Stimulated activated CD4-positive, alpha-beta T cell treated with anti-CD3 and anti-CD28 coated beads, Interleukin-2, amount 100 ng/mL, for 24 hours (primary cell): Measurements from ENCODE around the gene PHF20.
"Not testable (repeated sequence)": the region's sequence is repeated elsewhere in the genome, so short reads cannot be mapped to it uniquely, and the experiment has no call there.

Source experiments
- DNase-seq, 2 donors: peaks; one replicate each; pipeline ENCODE4 v3.0.0-alpha.2; 2020

PHF20 gene

DNA sequence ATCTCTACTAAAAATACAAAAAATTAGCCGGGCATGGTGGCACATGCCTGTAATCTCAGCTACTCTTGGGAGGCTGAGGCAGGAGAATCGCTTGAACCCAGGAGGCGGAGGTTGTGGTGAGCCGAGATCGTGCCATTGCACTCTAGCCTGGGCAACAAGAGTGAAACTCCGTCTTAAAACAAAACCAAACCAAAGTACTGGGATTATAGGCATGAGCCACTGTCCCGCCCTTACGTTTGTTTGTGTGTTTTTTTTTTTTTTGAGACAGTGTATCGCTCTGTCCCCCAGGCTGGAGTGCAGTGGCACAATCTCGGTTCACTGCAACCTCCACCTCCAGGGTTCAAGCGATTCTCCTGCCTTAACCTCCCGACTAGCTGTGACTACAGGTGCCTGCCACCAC is 12.0 kb downstream of the PHF20 start:
- DNase-seq: not testable (repeated sequence)

DNA sequence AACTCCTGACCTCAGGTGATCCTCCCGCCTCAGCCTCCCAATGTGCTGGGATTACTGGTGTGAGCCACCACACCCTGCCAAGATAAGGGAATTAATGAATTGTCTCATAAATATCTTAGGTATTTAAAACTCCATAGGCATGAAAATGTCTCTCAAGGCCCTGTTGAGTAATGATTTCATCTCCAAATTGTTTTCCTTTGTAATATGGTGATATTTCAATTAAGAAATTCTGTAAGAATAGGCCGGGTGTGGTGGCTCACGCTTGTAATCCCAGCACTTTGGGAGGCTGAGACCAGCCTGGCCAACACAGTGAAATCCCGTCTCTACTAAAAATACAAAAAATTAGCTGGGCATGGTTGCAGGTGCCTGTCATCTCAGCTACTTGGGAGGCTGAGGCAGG is 13.7 kb downstream of the PHF20 start:
- DNase-seq: not testable (repeated sequence)

DNA sequence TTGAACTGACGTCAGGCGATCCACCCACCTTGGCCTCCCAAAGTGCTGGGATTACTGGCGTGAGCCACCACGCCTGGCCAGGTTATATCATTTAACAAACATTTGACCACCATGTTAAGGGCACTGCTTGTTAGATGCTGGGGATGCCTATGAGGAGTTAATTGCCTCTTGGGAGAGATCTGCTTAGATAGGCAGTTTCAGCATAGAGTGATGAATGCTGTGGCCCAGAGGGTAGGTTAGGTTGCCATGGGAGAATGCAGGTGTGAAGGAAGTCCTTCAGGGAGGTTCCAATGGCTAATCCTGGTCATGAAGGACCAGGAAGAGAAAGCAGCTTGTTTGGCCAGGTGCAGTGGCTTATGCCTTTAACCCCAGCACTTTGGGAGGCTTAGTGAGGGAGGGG is 17.0 kb downstream of the PHF20 start:
- no peak for DNase-seq

DNA sequence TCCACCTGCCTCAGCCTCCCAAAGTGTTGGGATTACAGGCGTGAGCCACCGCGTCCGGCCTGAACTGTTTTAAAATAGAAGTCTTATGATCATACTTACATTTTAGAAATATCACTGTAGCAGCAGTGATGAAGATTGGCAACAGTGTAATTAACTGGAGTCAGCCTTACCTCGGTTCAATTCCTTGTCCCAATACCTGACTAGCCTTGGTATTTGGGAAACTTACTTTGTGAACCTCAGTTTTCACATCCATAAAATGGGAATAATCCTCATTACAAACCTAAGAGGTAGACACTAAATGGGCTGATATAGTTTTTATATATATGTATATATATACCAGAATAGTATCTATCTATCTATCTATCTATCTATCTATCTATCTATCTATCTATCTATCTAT is 19.3 kb downstream of the PHF20 start:
- no peak for DNase-seq

DNA sequence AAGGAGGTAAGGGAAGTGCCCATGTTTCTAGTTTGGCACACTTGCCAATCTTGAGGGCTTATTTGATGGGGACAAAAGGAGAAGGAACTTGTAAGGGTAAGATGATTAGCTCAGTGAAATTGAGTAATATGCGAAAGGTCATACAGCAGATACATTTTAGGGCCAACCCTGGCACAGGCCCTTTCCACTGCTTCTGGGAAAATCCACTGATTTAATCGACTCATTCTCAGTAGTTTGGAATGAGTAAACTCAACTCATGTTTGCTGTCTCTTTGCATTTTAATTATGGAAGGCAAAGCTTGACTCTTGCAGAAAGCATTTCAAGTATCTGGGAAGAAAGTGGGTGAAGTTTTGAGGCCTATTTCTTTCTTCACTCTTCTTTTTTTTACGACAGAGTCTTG is 20.0 kb downstream of the PHF20 start:
- DNase-seq: no peak

DNA sequence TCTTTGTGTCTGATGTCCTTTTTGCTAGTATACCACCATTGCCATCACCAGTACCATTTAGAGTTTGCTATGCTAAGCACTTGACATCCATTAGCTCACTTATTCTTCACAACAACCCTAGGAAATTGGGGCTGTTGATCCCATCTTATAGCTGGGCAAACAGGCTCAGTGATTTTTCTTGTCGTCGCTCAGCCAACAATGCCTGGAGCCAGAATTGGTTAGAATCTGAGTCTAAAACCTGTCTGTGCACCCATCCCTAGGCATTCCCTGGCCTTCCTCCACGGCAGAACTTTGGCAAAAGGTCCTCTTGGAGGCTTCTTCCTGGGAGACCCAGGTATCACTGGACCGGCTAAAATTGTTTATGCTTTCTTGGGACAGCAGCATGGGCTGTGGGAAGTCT is 20.9 kb downstream of the PHF20 start:
- no peak for DNase-seq

DNA sequence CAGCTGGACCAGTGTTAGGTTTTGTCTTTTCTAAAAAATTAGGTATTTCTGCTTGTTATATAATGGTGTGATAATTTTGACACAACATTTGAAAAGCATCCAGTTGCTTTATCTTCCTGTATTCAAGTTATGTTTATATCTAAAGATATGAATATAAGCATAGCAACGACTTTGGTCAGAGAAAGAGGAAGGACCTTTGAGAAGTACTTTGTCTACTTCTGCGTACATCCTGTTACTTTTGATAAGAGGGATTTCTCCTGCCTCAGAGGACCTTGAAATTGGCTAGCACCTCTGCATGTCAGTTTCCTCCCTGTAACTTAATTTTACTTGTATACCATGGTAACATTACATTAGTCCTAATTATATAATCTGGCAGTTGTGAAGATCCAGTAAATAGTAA is 24.8 kb downstream of the PHF20 start:
- DNase-seq: no peak

DNA sequence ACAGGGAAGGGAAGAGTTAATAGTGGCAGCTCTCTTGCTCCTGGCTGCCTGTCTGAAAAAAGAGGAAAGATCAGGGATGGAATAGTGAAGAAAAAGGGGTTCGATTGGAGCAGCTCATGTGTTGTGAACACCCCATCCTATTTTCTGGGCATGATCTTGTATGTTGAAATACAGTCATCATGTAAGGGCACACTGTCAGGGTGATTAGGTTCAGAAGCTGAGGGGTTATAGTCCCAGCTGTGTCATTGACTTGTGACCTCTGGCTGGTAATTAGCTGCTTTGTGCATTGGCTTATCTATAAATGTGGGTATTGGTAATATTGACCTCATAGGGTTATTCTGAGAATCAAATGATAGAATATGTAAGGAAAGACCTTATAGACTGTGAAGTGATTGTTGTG is 30.1 kb downstream of the PHF20 start:
- DNase-seq: no peak

DNA sequence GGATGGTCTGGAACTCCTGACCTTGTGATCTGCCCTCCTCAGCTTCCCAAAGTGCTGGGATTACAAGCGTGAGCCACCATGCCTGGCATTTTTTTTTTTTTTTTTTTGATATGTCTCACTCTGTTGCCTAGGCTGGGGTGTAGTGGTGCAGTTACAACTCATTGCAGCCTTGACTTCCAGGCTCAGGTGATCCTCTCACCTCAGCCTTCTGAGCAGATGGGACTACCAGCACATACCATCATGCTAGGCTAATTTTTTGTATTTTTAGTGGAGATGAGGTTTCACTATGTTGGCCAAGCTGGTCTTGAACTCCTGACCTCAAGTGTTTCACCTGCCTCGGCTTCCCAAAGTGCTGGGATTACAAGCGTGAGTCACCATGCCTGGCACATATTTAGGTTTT is 34.3 kb downstream of the PHF20 start:
- no peak for DNase-seq

DNA sequence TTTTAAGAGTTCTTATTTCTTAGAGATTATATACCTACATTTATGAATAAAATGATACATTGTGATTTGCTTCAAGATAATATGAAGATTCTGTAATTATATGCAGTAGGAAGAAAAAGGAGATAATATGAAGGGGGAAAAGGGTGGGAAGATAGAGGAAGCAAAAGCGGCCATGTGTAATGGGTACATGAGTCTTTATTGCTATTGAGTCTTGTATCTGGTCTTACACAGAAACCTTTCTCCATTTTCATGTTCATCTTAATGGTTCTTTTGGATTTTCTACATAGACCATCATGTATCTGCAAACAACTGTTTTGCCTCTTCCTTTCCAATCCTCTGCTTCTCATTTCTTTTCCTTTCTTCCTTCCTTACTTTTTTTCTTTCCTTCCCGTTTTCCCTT is 36.1 kb downstream of the PHF20 start:
- DNase-seq: no peak

DNA sequence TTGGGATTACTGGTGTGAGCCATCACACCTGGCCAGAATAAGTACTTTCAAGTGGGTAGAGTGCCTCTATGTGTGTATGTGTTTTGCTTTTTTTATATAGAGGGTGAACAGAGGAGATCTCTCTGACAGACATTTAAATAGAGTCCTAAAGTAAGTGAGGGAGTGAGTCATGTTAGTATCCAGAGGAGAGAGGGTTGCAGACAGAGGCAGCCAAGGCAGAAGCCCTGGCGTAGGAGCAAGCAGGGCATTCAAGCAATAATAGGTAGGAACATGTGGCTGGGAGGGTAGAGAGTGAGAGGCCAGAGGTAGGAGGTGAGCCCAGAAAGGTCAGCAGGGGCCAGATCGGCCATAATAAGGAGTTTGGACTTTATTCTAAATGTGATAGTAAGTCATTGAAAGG is 48.9 kb downstream of the PHF20 start:
- no peak for DNase-seq

DNA sequence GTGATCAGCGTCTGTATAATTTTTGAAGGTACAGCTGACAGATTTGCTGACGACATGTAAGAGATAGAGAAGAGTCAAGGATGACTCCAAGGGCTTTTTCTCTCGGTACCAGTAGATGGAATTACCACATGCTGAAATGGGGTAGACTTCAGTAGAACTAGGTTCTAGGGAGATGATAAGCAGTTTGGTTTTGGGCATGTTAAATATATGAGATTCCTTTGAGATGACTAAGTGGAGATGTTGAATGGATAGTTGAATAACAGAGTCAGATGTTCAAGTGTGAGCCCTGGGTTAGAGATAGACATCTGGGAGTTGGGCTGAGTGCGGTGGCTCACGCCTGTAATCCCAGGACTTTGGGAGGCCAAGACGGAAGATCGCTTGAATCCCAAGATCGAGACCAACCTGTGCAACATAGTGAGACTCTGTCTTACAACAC is 50.0 kb downstream of the PHF20 start:
- DNase-seq: no peak

DNA sequence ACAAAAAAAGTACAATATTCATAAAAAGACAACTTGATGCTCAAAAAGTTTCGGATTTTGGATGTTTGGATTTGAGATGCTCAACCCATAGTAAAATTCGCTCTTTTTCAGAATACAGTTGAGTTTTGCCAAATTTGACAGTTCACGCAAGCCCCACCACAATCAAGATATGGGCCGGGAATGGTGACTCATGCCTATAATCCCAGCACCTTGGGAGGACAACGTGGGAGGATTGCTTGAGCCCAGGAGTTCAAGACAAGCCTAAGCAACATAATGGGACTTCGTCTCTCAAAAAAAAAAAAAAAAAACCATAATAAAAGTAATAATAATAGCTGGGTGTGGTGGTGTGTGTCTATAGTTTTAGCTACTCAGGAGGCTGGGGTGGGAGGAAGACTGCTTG is 51.3 kb downstream of the PHF20 start:
- no peak for DNase-seq

DNA sequence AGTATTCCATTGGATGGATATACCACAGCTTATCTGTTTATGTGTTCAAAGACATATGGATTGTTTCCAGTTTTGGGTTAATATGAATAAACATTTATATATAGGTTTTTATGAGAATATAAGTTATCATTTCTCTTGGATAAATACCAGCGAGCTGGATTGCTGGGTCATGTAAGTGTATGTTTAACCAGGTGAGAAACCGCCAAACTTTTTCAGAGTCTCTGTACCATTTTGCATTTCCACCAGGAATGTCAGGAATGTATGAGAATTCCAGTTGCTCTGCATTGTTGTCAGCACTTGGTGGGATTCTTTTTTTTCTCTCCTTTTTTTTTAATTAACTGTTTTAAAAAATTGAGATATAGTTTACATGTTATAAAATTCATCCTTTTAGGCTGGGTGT is 52.1 kb downstream of the PHF20 start:
- no peak for DNase-seq

DNA sequence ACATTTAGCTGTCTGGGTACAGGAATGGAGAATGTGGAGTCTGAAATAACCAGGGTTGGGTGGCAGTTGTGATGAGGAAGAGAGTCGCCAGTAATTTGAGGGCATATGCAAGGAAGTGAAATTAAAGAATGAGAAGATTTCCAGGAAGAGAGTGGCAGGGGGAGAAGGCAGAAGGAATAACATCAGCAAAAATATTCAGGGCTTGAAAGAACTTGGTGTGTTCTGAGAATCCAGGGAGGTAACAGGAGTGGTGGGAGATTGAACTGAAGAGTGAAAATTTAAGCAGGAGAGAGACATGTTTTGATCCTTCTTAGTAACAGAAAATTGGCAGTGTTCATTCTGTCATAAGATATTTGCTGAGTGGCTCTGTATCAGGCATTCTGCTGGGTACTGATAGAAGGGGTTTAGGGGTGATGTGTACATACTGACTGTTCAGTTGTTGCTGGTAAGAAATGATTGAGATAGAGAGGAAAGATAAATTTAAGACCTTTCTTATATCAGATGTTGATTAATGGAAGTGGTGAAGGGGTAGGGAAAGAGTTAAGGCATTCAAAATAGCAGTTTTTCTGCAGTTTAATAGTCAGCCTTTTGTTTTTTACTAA is 54.7 kb downstream of the PHF20 start:
- DNase-seq: no peak

DNA sequence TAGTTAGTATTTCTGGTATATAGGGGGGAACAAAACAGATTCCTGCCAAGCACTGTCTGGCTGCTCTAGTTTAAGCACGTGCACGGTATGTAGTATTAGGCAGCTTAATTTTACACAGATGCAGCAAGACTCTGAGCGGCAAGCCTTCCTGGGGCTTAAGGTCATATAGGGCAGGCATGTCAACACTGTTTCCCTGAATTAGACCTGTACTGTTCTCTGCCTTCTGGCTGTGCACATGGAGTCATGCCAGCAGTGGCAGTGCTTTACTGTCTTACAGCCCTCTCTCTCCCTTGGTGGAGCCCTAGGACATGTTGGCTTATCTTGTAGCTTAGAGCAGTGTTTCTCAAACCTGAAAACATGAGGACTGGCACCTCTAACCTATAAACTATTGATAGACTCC is 56.6 kb downstream of the PHF20 start:
- DNase-seq: no peak

DNA sequence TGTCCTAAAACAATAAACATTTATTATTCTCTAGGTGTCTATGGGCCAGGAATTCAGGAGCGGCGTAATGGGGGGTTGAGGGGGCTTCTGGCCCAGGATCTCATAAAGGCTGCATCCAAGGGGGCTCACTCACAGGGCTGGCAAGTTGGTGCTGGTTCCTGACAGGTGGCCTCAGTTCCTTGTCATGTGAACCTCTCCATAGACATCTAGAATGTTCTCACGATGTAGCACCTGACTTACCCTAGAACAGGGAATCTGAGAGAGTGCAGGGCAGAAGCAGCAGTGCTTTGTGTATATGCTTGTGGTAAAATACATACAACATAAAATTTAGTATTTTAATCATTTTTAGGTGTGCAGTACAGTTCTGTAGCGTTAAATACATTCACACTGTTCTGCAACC is 57.1 kb downstream of the PHF20 start:
- DNase-seq: no peak

DNA sequence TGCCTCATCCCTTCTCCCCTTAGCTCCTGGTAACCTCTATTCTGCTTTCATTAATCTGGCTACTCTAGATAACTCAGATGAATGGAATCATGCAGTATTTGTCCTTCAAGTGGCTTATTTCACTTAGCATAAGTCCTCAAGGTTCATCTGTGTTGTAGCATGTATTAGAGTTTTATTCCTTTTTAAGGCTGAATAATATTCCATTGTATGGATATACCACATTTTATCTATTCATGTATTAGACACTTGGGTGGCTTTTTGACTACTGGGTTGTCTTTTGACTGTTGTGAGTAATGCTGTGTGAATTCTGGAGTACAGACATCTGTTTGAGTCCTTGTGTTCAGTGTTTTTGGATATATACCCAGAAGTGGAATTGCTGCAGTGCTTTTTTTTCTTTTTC is 58.4 kb downstream of the PHF20 start:
- no peak for DNase-seq

DNA sequence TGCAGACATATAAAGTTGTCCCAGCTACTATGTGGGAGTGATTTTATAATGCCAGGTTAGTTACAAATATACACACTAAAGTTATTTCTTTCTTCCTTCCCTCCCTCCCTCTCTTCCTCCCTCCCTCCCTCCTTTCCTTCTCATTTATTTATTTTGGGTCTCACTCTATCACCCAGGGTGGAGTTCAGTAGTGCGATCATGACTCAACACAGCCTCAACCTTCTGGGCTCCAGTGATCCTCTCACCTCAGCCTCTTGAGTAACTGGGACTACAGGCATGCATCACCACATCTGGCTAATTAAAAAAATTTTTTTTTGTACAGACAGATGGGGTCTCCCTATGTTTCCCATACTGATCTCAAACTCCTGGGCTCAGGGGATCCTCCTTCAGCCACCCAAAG is 59.2 kb downstream of the PHF20 start:
- peak in 1 of 2 donors; percentile 19 for DNase-seq

DNA sequence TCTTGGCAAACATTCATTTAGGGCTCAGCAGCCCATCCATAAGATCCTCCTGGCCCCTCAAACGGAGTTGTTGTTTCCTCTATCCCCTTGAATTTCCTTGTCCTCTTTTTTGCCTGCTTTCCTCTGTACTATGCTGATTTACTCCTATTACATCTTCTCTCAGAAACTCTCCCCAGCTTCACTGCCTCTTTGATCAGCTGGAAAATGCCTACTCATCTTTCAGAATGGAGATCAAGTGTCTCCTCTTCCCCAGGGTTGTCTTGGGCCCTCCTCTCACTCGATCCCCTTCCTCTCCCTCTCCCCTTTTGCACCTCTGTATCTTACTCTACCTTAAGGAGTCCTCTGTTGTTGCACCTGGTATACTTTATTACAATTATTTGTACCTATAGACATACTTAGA is 60.2 kb downstream of the PHF20 start:
- DNase-seq: no peak

DNA sequence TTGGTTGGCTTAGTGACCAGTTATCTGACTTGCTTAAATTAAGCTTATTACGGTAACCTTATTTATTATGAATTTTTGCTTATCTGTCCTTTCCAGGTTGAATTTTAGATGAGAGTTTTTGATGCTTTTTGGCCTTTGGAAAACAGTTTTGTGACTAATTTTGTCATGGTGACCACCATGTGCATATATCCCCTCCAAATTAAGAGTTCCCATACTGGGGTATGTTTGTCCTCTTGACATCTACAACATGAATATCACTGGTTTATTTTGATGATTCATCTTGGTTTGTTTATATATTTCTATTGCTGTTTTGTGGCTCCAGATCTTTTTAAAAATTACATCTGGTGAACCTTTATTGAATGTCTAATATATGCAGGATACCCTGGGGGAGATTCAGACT is 61.4 kb downstream of the PHF20 start:
- no peak for DNase-seq

DNA sequence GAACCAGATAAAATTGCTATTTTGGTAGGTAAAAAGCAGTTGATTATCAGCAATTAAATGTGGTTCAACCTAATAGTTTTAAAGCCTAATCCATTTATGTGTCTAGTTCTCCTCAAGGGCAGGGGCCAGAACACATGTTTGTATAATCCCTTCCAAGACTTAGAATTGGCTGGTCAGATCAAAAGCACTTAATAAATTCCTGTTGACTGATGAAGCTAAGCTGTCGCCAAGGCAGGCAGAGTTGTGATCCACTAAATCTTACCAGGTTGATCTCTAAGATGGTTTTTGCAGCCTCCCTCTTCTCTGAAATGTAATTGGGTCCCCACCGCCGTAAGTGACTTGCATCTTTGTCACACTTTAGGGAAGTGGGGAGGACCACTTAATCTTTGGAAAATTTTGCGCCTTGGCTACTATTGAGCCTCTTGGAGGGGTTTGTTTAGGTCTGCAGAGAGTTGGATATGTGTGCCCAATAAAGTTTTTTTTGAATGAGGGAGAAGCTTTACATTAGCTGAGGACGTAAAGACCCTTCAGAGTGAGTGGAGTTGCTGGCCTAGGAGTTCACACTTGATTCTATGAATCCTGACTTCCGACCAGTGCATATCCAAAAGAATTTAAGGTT is 65.9 kb downstream of the PHF20 start:
- DNase-seq: no peak

DNA sequence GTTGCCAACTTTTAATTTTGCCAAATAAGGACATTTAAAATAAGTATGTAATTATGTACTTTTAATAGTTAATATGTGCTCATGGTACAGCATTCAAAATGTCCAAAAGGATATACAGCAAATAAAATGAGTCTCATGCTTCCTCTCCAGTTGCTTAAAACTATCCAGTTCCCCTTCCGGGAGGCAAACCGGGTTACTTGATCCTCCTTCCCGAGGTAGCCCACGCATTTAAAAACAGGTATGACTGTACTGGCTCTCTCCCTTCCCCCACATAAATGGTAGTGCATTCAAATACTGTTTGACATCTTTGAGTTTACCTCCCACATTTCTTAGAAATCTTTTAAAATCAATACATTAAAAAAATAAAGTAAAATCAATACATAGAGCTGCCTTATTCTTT is 66.4 kb downstream of the PHF20 start:
- DNase-seq: no peak

DNA sequence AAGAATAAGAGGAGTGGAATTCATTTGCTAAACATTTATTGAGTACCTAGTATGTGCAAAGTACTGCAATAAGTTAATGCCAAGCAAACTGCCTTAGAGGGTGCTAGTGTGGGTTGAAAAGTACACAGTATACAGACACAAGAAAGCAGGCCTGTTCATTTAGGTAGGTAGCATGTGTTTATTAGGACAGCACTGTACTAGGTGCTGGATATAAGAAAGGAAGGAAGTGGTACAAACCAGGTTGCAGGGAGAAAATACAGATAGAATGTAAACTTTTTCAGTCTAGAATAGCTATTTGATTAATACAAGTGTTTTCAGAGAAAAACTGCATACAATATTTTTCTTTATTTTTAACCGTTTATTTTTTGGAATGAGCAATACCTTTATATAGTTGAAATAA is 68.1 kb downstream of the PHF20 start:
- DNase-seq: no peak

DNA sequence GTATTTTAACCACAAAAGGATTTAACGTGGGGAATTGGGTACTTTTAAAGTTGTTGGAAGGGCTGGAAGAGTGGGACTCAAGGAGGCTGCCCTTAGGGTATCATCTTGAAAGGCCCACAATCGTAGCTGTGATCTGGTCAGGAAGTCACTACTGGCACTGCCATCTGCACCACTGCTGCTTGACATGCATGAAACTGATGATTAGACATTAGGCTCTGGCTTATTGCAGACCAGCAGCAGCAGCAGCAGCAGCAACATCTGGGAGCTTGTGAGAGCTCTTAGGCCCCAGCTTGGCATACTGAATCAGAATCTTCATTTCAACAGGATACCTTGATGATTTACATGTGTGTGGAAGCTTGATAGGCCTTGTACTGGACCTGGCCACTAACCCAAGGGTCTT is 68.6 kb downstream of the PHF20 start:
- no peak for DNase-seq
